ENCODE data around the gene LDLRAD1.
"Not testable (repeated sequence)": the region's sequence is repeated elsewhere in the genome, so short reads cannot be mapped to it uniquely, and the experiment has no call there.

The LDLRAD1 gene

GRCh38 chr1:54037476-54037875 is 19.5 kb upstream of the LDLRAD1 start:
- H3K9me3 ChIP-seq (ENCODE audit: control insufficient read depth, low read length) = no peaks in the 10 kb centered on the region
- H3K4ac ChIP-seq (ENCODE audit: low read depth in 1 of 2, low read length in 2 of 2) = no peak overlapping the region
- H3K14ac ChIP-seq (ENCODE audit: low read length in 2 of 2) = no peak overlapping the region
- H3K4me2 ChIP-seq (ENCODE audit: low read length, poor library complexity, severe bottlenecking) = no peak overlapping the region
- H3K36me3 ChIP-seq (ENCODE audit: control insufficient read depth in 1 of 2, insufficient read depth in 2 of 2, low read depth in 1 of 2, low read length in 2 of 2) = peaks cover 22 to 93% of the 10 kb centered on the region in 2 experiments
- H2AFZ ChIP-seq (ENCODE audit: low read depth, low read length) = no peak overlapping the region
- H3K27me3 ChIP-seq (ENCODE audit: control insufficient read depth in 1 of 2, insufficient read depth in 1 of 2, low read length in 2 of 2) = no peaks in the 10 kb centered on the region
- no peak overlapping the region for H3K23ac ChIP-seq (ENCODE audit: low read length in 2 of 2)
- DNase-seq = no peak
- H3K4me3 ChIP-seq (ENCODE audit: insufficient read depth in 1 of 2, low read depth in 1 of 2, low read length in 2 of 2) = no peak overlapping the region
- H4K91ac ChIP-seq (ENCODE audit: low read length) = no peak overlapping the region
- H3K79me1 ChIP-seq (replicated peaks; ENCODE audit: low read length, poor library complexity, severe bottlenecking) = peaks cover 5% of the 10 kb centered on the region
- H3K27ac ChIP-seq (ENCODE audit: low read length, poor library complexity, severe bottlenecking) = no peak overlapping the region
- H3K4me1 ChIP-seq (ENCODE audit: control insufficient read depth, insufficient read depth, low read depth, low read length) = no peaks in the 10 kb centered on the region
- no peak overlapping the region for H2BK12ac ChIP-seq (ENCODE audit: low read length in 2 of 2)
- no peak overlapping the region for H2BK120ac ChIP-seq (ENCODE audit: low read depth, low read length)
- no peak overlapping the region for H4K8ac ChIP-seq (ENCODE audit: low read length)
- H2AK5ac ChIP-seq (ENCODE audit: low read length, severe bottlenecking) = no peak overlapping the region
- no peak overlapping the region for H3K9ac ChIP-seq (ENCODE audit: low read length)
- H3K18ac ChIP-seq (ENCODE audit: low read depth in 1 of 2, low read length in 2 of 2) = no peak overlapping the region
- H2BK15ac ChIP-seq (ENCODE audit: low read depth, poor library complexity, severe bottlenecking) = no peak overlapping the region
- no peak overlapping the region for H2BK5ac ChIP-seq (ENCODE audit: low read depth, low read length, poor library complexity, severe bottlenecking)

GRCh38 chr1:54028306-54029251 is 10.6 kb upstream of the LDLRAD1 start:
- Histone ChIP-seq H3K14ac (ENCODE audit: low read length in 2 of 2) (no peak overlapping the region), H3K79me1 (replicated peaks; ENCODE audit: low read length, poor library complexity, severe bottlenecking) (no peaks in the 10 kb centered on the region), H4K8ac (ENCODE audit: low read length) (no peak overlapping the region), H3K27ac (ENCODE audit: low read length, poor library complexity, severe bottlenecking) (no peak overlapping the region), H3K9me3 (ENCODE audit: control insufficient read depth, low read length) (no peaks in the 10 kb centered on the region), H2BK12ac (ENCODE audit: low read length in 2 of 2) (no peak overlapping the region), H3K18ac (ENCODE audit: low read depth in 1 of 2, low read length in 2 of 2) (no peak overlapping the region), H2BK5ac (ENCODE audit: low read depth, low read length, poor library complexity, severe bottlenecking) (no peak overlapping the region), H3K4ac (ENCODE audit: low read depth in 1 of 2, low read length in 2 of 2) (no peak overlapping the region), H3K4me2 (ENCODE audit: low read length, poor library complexity, severe bottlenecking) (no peak overlapping the region), H2BK15ac (ENCODE audit: low read depth, poor library complexity, severe bottlenecking) (no peak overlapping the region), H3K9ac (ENCODE audit: low read length) (no peak overlapping the region), H2BK120ac (ENCODE audit: low read depth, low read length) (no peak overlapping the region), H3K23ac (ENCODE audit: low read length in 2 of 2) (no peak overlapping the region), H3K4me3 (ENCODE audit: insufficient read depth in 1 of 2, low read depth in 1 of 2, low read length in 2 of 2) (no peak overlapping the region), H4K91ac (ENCODE audit: low read length) (no peak overlapping the region), H2AFZ (ENCODE audit: low read depth, low read length) (no peak overlapping the region), H2AK5ac (ENCODE audit: low read length, severe bottlenecking) (no peak overlapping the region), H3K27me3 (ENCODE audit: control insufficient read depth in 1 of 2, insufficient read depth in 1 of 2, low read length in 2 of 2) (no peaks in the 10 kb centered on the region), H3K36me3 (ENCODE audit: control insufficient read depth in 1 of 2, insufficient read depth in 2 of 2, low read depth in 1 of 2, low read length in 2 of 2) (peaks cover 4 to 38% of the 10 kb centered on the region in 2 experiments), H3K4me1 (ENCODE audit: control insufficient read depth, insufficient read depth, low read depth, low read length) (no peaks in the 10 kb centered on the region)
- WGBS = 95% methylated on average over 3 of the region's 3 CpGs
- DNase-seq = peak; percentile 2

- Histone ChIP-seq H3K36me3 (ENCODE audit: control insufficient read depth in 1 of 2, insufficient read depth in 2 of 2, low read depth in 1 of 2, low read length in 2 of 2) (peaks cover 0 to 32% of the 10 kb centered on the region in 2 experiments), H2BK5ac (ENCODE audit: low read depth, low read length, poor library complexity, severe bottlenecking) (no peak overlapping the region), H3K18ac (ENCODE audit: low read depth in 1 of 2, low read length in 2 of 2) (no peak overlapping the region), H2AFZ (ENCODE audit: low read depth, low read length) (no peak overlapping the region), H4K8ac (ENCODE audit: low read length) (no peak overlapping the region), H3K4ac (ENCODE audit: low read depth in 1 of 2, low read length in 2 of 2) (no peak overlapping the region), H3K27me3 (ENCODE audit: control insufficient read depth in 1 of 2, insufficient read depth in 1 of 2, low read length in 2 of 2) (no peaks in the 10 kb centered on the region), H3K9ac (ENCODE audit: low read length) (no peak overlapping the region), H2BK120ac (ENCODE audit: low read depth, low read length) (no peak overlapping the region), H3K9me3 (ENCODE audit: control insufficient read depth, low read length) (no peaks in the 10 kb centered on the region), H2AK5ac (ENCODE audit: low read length, severe bottlenecking) (no peak overlapping the region), H2BK15ac (ENCODE audit: low read depth, poor library complexity, severe bottlenecking) (no peak overlapping the region), H4K91ac (ENCODE audit: low read length) (no peak overlapping the region), H3K79me1 (replicated peaks; ENCODE audit: low read length, poor library complexity, severe bottlenecking) (no peaks in the 10 kb centered on the region), H3K4me1 (ENCODE audit: control insufficient read depth, insufficient read depth, low read depth, low read length) (no peaks in the 10 kb centered on the region), H3K4me3 (ENCODE audit: insufficient read depth in 1 of 2, low read depth in 1 of 2, low read length in 2 of 2) (no peak overlapping the region), H3K14ac (ENCODE audit: low read length in 2 of 2) (no peak overlapping the region), H3K23ac (ENCODE audit: low read length in 2 of 2) (no peak overlapping the region), H3K4me2 (ENCODE audit: low read length, poor library complexity, severe bottlenecking) (no peak overlapping the region), H3K27ac (ENCODE audit: low read length, poor library complexity, severe bottlenecking) (no peak overlapping the region), H2BK12ac (ENCODE audit: low read length in 2 of 2) (no peak overlapping the region)
- WGBS = 94% methylated on average over 5 of the region's 5 CpGs
- no peak for DNase-seq
Measured at GRCh38 chr1:54027848-54028247, 9.9 kb upstream of the LDLRAD1 start.

GRCh38 chr1:54024811-54025210 is 6.8 kb upstream of the LDLRAD1 start:
- H3K9ac ChIP-seq (ENCODE audit: low read length); H3K79me1 ChIP-seq (replicated peaks; ENCODE audit: low read length, poor library complexity, severe bottlenecking); H3K4me2 ChIP-seq (ENCODE audit: low read length, poor library complexity, severe bottlenecking); H3K4me3 ChIP-seq (ENCODE audit: insufficient read depth in 1 of 2, low read depth in 1 of 2, low read length in 2 of 2); H3K9me3 ChIP-seq (ENCODE audit: control insufficient read depth, low read length); H3K23ac ChIP-seq (ENCODE audit: low read length in 2 of 2); H4K8ac ChIP-seq (ENCODE audit: low read length); H2AFZ ChIP-seq (ENCODE audit: low read depth, low read length); H3K18ac ChIP-seq (ENCODE audit: low read depth in 1 of 2, low read length in 2 of 2); H2BK120ac ChIP-seq (ENCODE audit: low read depth, low read length); H3K27me3 ChIP-seq (ENCODE audit: control insufficient read depth in 1 of 2, insufficient read depth in 1 of 2, low read length in 2 of 2); H3K27ac ChIP-seq (ENCODE audit: low read length, poor library complexity, severe bottlenecking); H3K4ac ChIP-seq (ENCODE audit: low read depth in 1 of 2, low read length in 2 of 2); H2AK5ac ChIP-seq (ENCODE audit: low read length, severe bottlenecking); H4K91ac ChIP-seq (ENCODE audit: low read length); H2BK12ac ChIP-seq (ENCODE audit: low read length in 2 of 2); H3K14ac ChIP-seq (ENCODE audit: low read length in 2 of 2); DNase-seq; H2BK15ac ChIP-seq (ENCODE audit: low read depth, poor library complexity, severe bottlenecking); H3K4me1 ChIP-seq (ENCODE audit: control insufficient read depth, insufficient read depth, low read depth, low read length); H2BK5ac ChIP-seq (ENCODE audit: low read depth, low read length, poor library complexity, severe bottlenecking); H3K36me3 ChIP-seq (ENCODE audit: control insufficient read depth in 1 of 2, insufficient read depth in 2 of 2, low read depth in 1 of 2, low read length in 2 of 2): not testable (repeated sequence)
- WGBS = 100% methylated on average over 1 of the region's 1 CpG
